Measurements from ENCODE around the gene TBC1D17. TPM values are rescaled to one million over a fixed set of nuclear protein-coding genes. Genes with fewer than 3 reads are reported as not detected.
A peak's percentile ranks its signal among the peaks of the same experiment; 100 is the strongest.

TBC1D17 gene
- total and polyA plus RNA-seq, 2 of the 13 experiments (the other 11 are each of a cell fraction or from before 2014, with no cell fraction given), result 9.7 to 16.9 TPM

GRCh38 chr19:49931293-49932040 is 54.0 kb downstream of the TBC1D17 start:
- ChIA-PET POLR2A (interaction anchor here (3.0 kb wide), 1 partner anchor 18 kb away, joined by 17 read pairs; no protein-coding TSS in a partner anchor), CTCF (ENCODE audit: low intra/inter-chr PET ratio, low total read pairs) (no interaction called here)
- Histone ChIP-seq H2AFZ (ENCODE audit: low read length) (no peak overlapping the region), H3K4me3 (replicated peaks in 1 of 3; ENCODE audit: insufficient read depth in 1 of 3, low read depth in 2 of 3, low read length in 3 of 3) (no peak overlapping the region), H3K9me3 (ENCODE audit: low read length) (no peaks in the 10 kb centered on the region), H3K27me3 (ENCODE audit: control insufficient read depth in 1 of 2, insufficient read depth in 2 of 2, low read length in 2 of 2) (no peaks in the 10 kb centered on the region; a peak in 1 of 5 replicates), H3K79me2 (ENCODE audit: insufficient read depth, low read length) (peaks cover 26% of the 10 kb centered on the region), H3K27ac (ENCODE audit: extremely low read length, insufficient read depth, low read length) (no peak overlapping the region), H3K4me2 (ENCODE audit: low read depth, low read length) (no peak overlapping the region), H3K36me3 (replicated peaks in 1 of 2; ENCODE audit: control insufficient read depth in 1 of 2, insufficient read depth in 2 of 2, low read length in 2 of 2) (peaks cover 6 to 13% of the 10 kb centered on the region in 2 experiments; a peak in 4 of 5 replicates), H3K9ac (ENCODE audit: insufficient read depth, low read depth, low read length) (no peak overlapping the region), H4K20me1 (ENCODE audit: insufficient read depth, low read length) (no peaks in the 10 kb centered on the region), H3K4me1 (ENCODE audit: insufficient read depth, low read length) (peaks cover 25% of the 10 kb centered on the region)
- ATAC-seq, result no peak
- 97% methylated on average over 7 of the region's 7 CpGs for WGBS (ENCODE audit: low lambda C conversion rate)
- BruUV-seq (replicated peaks), result TSS peak; percentile 41
- intact Hi-C loops (cut with micrococcal nuclease; ENCODE audit: unreplicated experiment), result no loop called here
- FAIRE-seq, result no peak
- in situ Hi-C loops (cut with HindIII; ENCODE audit: extremely low pct_ligation_motif_present, low pct_unique_long_range_greater_than_20kb), result no loop called here
- DNase-seq (ENCODE audit: low spot score), result no peak
- TF ChIP-seq SP4 (CRISPR knock-in tag; IDR thresholded peaks at IDR 0.05), result no peak
- TF ChIP-seq NR3C1 (CRISPR knock-in tag; IDR thresholded peaks at IDR 0.05), result no peak
- no peak for TF ChIP-seq FOXA3 (CRISPR knock-in tag; IDR thresholded peaks at IDR 0.05)
- TF ChIP-seq POGZ (CRISPR knock-in tag; IDR thresholded peaks at IDR 0.05), result no peak
- TF ChIP-seq MATR3 (CRISPR knock-in tag; IDR thresholded peaks at IDR 0.05), result no peak
- no peak for TF ChIP-seq PPARG (CRISPR knock-in tag; conservative IDR thresholded peaks at IDR 0.05)
- TF ChIP-seq HCFC1 (IDR thresholded peaks at IDR 0.05; ENCODE audit: low read depth, low read length), result no peak
- TF ChIP-seq ZBTB1 (CRISPR knock-in tag; IDR thresholded peaks at IDR 0.05; ENCODE audit: borderline replicate concordance), result no peak
- TF ChIP-seq AGO2 (optimal IDR thresholded peaks at IDR 0.05; ENCODE audit: low read depth, low read length), result no peak
- no peak for TF ChIP-seq ZNF784 (CRISPR knock-in tag; IDR thresholded peaks at IDR 0.05; ENCODE audit: borderline replicate concordance)
- TF ChIP-seq ZNF441 (CRISPR knock-in tag; IDR thresholded peaks at IDR 0.05; ENCODE audit: borderline replicate concordance), result no peak
- no peak for TF ChIP-seq ZNF33A (CRISPR knock-in tag; IDR thresholded peaks at IDR 0.05; ENCODE audit: borderline replicate concordance)
- TF ChIP-seq SRSF4 (IDR thresholded peaks at IDR 0.05; ENCODE audit: low read depth, low read length, poor library complexity, severe bottlenecking), result no peak
- no peak for TF ChIP-seq BCLAF1 (IDR thresholded peaks at IDR 0.05)
- no peak for TF ChIP-seq SOX5 (CRISPR knock-in tag; IDR thresholded peaks at IDR 0.05; ENCODE audit: borderline replicate concordance)
- no peak for TF ChIP-seq ZNF484 (CRISPR knock-in tag; IDR thresholded peaks at IDR 0.05; ENCODE audit: borderline replicate concordance, low read depth)
